Measurements from ENCODE around the gene POLR2M. TPM values are rescaled to one million over a fixed set of nuclear protein-coding genes. Genes with fewer than 3 reads are reported as not detected.
A peak's percentile ranks its signal among the peaks of the same experiment; 100 is the strongest.

POLR2M gene
- polyA plus RNA-seq, 12 donors: 33.7 to 81.6 (median 49.5) TPM; not detected in 1

- no peak for DNase-seq
These were observed 28.3 kb downstream of the POLR2M start for GRCh38 chr15:57734860-57735259.

- no peak for DNase-seq
These were observed 28.9 kb downstream of the POLR2M start for GRCh38 chr15:57735431-57735830.

DNA sequence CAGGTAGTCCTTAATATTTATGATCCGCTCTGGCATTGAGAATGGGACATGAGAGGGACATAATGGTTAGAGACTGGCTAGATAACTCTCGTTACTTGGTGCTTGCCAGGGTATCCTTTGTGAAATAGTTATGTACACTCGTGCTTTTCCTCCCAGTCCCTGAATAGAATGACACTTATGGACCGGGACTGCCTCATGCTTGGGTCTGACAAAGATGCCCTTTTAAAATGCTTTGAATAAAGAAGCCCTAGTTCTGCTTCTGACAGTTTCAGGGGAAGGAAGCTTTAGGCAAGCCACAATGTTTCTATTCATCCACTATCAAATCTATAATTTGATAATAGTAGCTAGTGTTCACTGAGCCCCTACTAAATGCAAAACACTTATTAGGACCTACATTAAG is 29.4 kb downstream of the POLR2M start:
- no peak for DNase-seq

DNA sequence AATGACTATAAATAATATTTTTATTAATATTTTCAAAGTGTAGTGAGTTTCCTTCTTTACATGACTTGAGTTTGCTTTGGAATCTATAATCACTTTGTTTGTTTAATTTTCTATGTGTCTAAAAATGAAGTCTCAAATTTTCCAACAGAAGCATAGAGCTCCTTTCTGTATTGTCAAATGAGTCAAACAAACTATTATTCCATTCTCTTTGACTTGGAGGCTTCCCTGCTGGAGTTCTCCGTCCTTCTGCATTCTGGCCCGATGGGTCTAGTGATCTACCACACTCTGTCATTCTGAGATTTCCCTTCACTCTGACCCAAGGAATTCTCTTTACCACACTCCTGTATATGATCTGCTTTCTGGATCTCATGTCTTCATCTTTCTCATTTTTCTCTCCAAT is 30.1 kb downstream of the POLR2M start:
- DNase-seq: no peak

- no peak for DNase-seq
These were observed 32.3 kb downstream of the POLR2M start for GRCh38 chr15:57738734-57739237.

DNA sequence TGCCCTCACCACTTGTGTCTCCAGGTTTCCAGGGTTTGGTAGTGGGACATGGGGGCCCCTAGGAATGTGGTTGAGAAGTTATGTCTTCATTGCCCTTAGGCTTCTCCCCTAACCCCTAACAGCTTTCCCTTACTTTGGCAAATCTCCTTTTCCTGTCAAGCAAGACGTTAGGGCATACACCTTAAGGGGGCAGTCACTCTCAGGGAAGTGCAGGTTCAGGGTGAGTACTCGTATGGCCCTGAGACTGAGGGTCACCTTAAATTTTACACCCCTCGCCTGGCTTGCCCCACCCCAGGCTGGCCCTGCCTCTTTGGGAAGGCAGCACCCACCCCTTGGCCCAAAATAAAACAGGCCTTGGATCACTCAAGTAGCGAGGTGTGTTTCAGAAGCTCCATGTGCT is 33.5 kb downstream of the POLR2M start:
- no peak for DNase-seq

GRCh38 chr15:57741089-57741488 is 34.6 kb downstream of the POLR2M start:
- no peak for DNase-seq

GRCh38 chr15:57743424-57743823 is 36.9 kb downstream of the POLR2M start:
- DNase-seq: no peak

- peak; percentile 22 for DNase-seq
These were observed 40.3 kb downstream of the POLR2M start for GRCh38 chr15:57746786-57747185.

DNA sequence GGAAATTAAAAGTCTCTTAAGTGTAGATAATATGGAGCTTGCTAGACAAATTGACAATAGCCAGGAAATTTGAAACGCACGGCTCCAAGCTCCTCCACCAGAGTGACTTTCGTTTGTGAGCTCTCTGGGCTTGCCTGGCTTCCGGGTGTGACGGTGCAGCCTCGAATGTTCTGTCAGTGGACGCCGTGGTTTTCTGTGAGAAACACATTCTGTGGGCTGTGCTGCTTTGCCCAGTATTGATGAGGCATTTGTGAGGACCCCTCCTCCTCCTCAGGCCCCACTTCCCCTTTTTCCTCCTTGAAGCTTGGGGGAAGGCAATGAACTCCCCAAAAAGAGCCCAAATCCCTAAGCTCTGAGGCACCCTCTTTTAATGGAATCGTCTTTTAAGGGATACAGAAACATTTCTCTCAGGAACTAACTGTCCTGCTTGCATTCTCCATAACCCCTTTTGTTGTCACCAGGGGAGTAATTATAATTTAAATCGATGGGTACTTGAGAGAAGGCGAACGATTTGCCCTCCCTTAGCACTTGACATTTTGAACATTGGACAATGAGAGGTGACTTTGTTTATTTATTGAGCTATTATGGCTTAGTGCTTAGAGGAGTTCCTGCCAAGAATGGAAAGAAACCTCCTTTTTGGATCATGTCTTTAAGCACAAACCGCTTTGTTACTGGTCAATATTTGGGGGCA is 40.8 kb downstream of the POLR2M start:
- peak; percentile 56 for DNase-seq

- peak; percentile 41 for DNase-seq
These were observed 44.8 kb downstream of the POLR2M start for GRCh38 chr15:57751177-57751800.

DNA sequence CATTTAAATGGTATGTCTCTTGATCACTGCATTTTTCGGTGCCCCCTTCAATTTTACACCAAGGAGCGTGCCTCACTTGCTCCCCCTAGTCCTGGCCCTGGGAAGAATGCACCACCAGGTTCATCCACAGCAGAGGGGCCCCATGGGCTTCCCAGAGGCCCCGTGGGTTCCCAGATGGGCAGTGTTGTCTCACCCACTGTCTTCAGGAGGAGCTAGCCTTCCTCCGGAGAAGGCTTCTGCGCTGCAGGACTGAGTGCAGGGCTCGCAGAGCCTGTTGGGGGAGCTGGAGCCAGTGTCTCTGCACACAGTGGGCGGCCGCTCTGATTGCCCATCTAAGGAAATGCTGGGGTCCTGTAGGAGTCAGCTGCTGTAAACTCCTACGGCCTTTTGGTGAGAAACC is 45.9 kb downstream of the POLR2M start:
- peak; percentile 58 for DNase-seq

DNA sequence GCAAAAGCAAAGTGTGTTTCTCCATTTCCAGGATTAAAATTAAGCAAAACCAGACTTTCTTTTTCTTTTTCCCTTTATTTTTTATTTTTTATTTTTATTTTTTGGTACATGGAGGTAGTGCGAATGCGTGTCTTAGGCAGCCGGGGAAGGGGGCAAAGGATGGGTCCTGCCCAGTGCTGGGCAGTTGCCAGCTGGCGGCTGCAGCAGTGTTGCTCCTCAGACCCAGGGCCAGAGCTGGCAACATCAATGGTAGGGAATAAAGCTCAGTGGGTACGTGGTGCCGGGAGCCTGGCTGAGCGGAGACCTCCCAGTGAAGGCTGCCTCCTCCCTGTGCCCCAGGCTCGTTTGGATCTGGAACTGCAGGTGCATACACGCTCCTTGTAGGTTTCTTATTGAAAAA is 46.3 kb downstream of the POLR2M start:
- DNase-seq: no peak

DNA sequence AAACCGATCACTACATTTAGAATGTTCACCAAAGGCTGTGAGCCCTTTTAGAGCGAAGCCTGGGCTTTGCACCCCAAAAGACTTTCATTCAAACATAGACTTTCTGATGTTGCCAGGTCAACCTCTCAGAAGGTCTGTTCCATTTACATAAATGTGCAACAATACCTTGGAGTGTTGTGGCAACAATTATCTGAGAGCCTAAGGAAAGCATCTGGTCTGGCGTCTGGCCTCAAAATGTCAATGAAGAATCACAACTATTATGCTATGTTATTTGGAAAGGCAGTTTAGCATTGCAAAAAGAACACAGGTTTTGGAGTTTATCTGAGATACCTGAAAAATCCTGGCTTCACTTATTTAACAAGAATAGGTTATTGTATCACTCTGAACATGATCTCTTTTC is 50.0 kb downstream of the POLR2M start:
- DNase-seq: no peak

- DNase-seq: no peak
These were observed 52.0 kb downstream of the POLR2M start for GRCh38 chr15:57758560-57758959.

GRCh38 chr15:57761562-57761961 is 55.0 kb downstream of the POLR2M start:
- no peak for DNase-seq

- no peak for DNase-seq
These were observed 55.8 kb downstream of the POLR2M start for GRCh38 chr15:57762302-57762701.

DNA sequence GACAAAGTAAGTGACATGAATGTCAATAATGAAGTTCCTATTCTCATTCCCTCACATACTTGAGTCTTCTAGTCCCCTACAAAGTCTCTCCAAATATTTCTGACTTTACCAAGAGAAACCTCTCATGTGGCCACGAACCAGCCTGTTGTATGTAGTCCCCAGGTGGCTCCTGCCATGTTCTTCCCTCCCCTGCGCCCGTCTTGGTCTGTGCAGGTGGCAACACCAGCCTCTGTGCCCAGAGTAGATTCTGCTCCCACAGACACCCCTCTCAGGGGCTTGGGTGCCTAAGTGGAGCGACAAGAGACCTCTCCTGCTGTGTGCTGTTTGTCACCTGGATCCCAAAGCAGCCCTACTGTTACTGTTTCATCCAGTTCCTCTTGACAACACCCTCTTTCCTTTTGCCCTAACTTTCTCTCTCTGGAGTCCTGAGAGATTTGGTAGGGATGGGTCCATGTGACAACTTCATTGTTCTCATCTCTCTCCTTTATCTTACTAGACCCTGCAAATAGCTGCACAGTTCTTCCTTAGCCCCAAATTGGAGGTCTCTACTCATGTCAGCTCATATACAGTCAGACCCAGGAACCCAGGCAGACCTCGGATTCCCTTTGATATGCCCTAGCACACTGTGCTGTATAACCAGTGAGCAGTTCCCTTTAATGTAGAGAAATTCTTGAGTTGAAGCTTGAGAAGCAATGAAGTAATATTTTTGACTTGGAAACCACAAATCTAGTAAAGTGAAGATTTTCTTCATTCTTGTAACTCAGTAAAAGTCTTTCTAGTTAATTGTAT is 56.9 kb downstream of the POLR2M start:
- DNase-seq: no peak

Measured in muscle of arm (tissue), 12 donors.